OCI-LY3 (cell line): ENCODE measurements around the gene PTHLH.

Experiments
- CTCF ChIP-seq: fragments of 200-600, 300-600 bp; sonication (generic); IDR thresholded peaks from 2 replicates; pipeline ENCODE4 v1.5.1; 2014; ENCODE audit warnings: antibody characterized with exemption, low read length, low read depth
- EZH2phosphoT487 ChIP-seq: fragments of 200-600 bp; shearing (Covaris generic); IDR thresholded peaks from 2 replicates; pipeline ENCODE4 v1.6.1; 2018; ENCODE audit warnings: antibody characterized with exemption, mixed run types, low read depth

GRCh38 chr12:27936196-27936595 lies 36.3 kb downstream of the PTHLH start:
- TF ChIP-seq CTCF (no peak), EZH2phosphoT487 (no peak)
